GM21737 (cell line): ENCODE data around the gene TSPAN4.

Experiments
- ATAC-seq: cut with Tn5 transposase; IDR thresholded peaks from one replicate; pipeline ENCODE4 v1.9.1; 2021; ENCODE audit warnings: mild to moderate bottlenecking, moderate library complexity; ENCODE audit not compliant: unreplicated experiment

Gene TSPAN4

GRCh38 chr11:863023-863909 lies 20.6 kb downstream of the TSPAN4 start:
- ATAC-seq: no peak

GRCh38 chr11:863910-864827 lies 21.5 kb downstream of the TSPAN4 start:
- ATAC-seq: no peak

GRCh38 chr11:864898-865297 lies 22.2 kb downstream of the TSPAN4 start:
- no peak for ATAC-seq

- no peak for ATAC-seq
Observed at GRCh38 chr11:865462-866430, 23.1 kb downstream of the TSPAN4 start.

GRCh38 chr11:866481-866880 lies 23.8 kb downstream of the TSPAN4 start:
- ATAC-seq: no peak

- no peak for ATAC-seq
Observed at GRCh38 chr11:867856-868358, 25.3 kb downstream of the TSPAN4 start.

- no peak for ATAC-seq
Observed at GRCh38 chr11:868394-868793, 25.7 kb downstream of the TSPAN4 start.

- no peak for ATAC-seq
Observed at GRCh38 chr11:868802-869201, 26.1 kb downstream of the TSPAN4 start.

- ATAC-seq: no peak
Observed at GRCh38 chr11:869399-870126, 26.9 kb downstream of the TSPAN4 start.

- no peak for ATAC-seq
Observed at GRCh38 chr11:870127-870413, 27.4 kb downstream of the TSPAN4 start.

- no peak for ATAC-seq
Observed at GRCh38 chr11:870418-870817, 27.8 kb downstream of the TSPAN4 start.

- no peak for ATAC-seq
Observed at GRCh38 chr11:871472-871871, 28.8 kb downstream of the TSPAN4 start.

GRCh38 chr11:872799-873198 lies 30.1 kb downstream of the TSPAN4 start:
- no peak for ATAC-seq

GRCh38 chr11:873706-874105 lies 31.1 kb downstream of the TSPAN4 start:
- no peak for ATAC-seq

GRCh38 chr11:875203-875602 lies 32.6 kb downstream of the TSPAN4 start:
- no peak for ATAC-seq

- ATAC-seq: no peak
Observed at GRCh38 chr11:875769-876301, 33.2 kb downstream of the TSPAN4 start.

GRCh38 chr11:876545-876944 lies 33.9 kb downstream of the TSPAN4 start:
- ATAC-seq: no peak

GRCh38 chr11:877565-877964 lies 34.9 kb downstream of the TSPAN4 start:
- ATAC-seq: no peak

- ATAC-seq: no peak
Observed at GRCh38 chr11:880447-880846, 37.8 kb downstream of the TSPAN4 start.

GRCh38 chr11:882596-882995 lies 39.9 kb downstream of the TSPAN4 start:
- no peak for ATAC-seq
